Fibroblast of lung (primary cell): ENCODE results near the gene CYP2W1.

Source experiments
- CTCF ChIP-seq, 2 donors: IDR thresholded peaks in 1 of 2; conservative IDR thresholded peaks in 1 of 2; 1 replicate in 1 of 2; 2 replicates in 1 of 2; pipeline ENCODE4 v1.5.1; 2011 to 2012; ENCODE audit warnings: low read length in 2 of 2, control low read depth in 1 of 2, inconsistent platforms in 1 of 2, low read depth in 1 of 2, mild to moderate bottlenecking in 1 of 2
- EZH2 ChIP-seq: IDR thresholded peaks from 2 replicates; pipeline ENCODE4 v1.5.1; 2012; ENCODE audit warnings: low read length, control low read depth, mild to moderate bottlenecking; ENCODE audit errors: missing control alignments

- no peak for TF ChIP-seq CTCF (conservative IDR thresholded peaks at IDR 0.05 in 1 of 2, IDR thresholded peaks at IDR 0.05 in 1 of 2; ENCODE audit: low read depth in 1 of 2, low read length in 2 of 2)
- TF ChIP-seq EZH2, result no peak
These were observed 37.3 kb upstream of the CYP2W1 start for GRCh38 chr7:945556-946255.
